HAP-1 (cell line): ENCODE data around the gene LY9.
"Not testable (repeated sequence)": the region's sequence is repeated elsewhere in the genome, so short reads cannot be mapped to it uniquely, and the experiment has no call there.

Experiments used
- DNase-seq, 2 experiments: peaks; one replicate each; pipeline ENCODE4 v3.0.0-alpha.2; 2016 to 2020; ENCODE audit warnings: low spot score in 2 of 2
- H3K27me3 ChIP-seq: fragments of 250-450 bp; sonication (Bioruptor Pico); 2 replicates; pipeline ENCODE4 v1.5.1; 2020; ENCODE audit warnings: low read depth, mild to moderate bottlenecking, moderate library complexity
- H3K36me3 ChIP-seq: fragments of 250-450 bp; sonication (Bioruptor Pico); replicated peaks from 2 replicates; pipeline ENCODE4 v1.5.1; 2020; ENCODE audit warnings: mild to moderate bottlenecking
- H3K4me1 ChIP-seq: fragments of 250-450 bp; sonication (Bioruptor Pico); 2 replicates; pipeline ENCODE4 v1.5.1; 2020; ENCODE audit warnings: mild to moderate bottlenecking
- H3K4me3 ChIP-seq: fragments of 250-450 bp; sonication (Bioruptor Pico); 2 replicates; pipeline ENCODE4 v1.5.1; 2020; ENCODE audit warnings: mild to moderate bottlenecking, moderate library complexity
- H3K9me3 ChIP-seq: fragments of 250-450 bp; sonication (Bioruptor Pico); 2 replicates; pipeline ENCODE4 v1.5.1; 2020; ENCODE audit warnings: mild to moderate bottlenecking, moderate library complexity
- in situ Hi-C: fragments of 300-500 bp; cut with MboI; formaldehyde crosslinking; loops from 3 replicates; pipeline ENCODE4 v1.14.3; 2020; ENCODE audit warnings: low sequenced_read_pairs, inconsistent platforms, mixed read lengths

LY9 gene

DNA sequence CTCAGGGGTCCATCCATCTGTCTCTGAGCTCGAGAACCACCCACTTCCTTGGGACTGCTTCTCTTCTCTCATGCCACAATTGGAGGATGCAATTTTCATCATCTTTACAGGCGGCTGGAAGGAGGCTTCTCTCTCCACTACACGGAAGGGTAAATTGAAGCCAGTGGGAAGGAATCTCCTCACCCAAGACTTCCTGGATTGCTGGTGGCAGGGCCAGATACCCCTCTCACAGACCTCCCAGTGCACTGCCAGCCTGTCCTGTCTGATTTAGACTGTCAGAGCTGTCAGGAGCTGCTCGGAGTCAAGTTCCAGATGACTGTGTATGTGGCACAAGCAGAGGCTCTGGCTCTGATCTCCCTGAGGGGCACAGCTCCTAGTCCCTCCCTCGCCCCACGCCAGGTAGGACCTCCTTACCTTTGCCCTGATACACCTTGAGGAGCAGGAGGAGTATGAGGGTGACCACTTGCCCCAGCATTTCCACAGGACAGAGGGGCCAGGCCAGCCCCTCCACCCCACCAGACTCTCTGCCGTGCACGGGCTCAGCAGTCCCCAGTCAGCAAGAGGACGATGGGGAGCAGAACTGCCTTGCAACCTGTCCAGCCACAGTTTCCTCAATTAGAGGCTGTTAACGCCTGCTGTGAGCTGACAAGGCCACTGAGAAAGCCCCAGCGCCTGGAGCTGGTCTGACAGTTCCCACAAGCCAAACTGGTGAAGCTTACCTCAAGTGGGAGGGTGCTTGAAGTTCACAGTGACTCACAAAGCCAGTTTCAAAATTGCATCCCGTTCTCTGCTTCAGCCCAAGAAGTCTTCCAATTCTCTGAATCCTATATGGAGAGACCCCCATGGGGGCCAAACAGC is 66.5 kb downstream of the LY9 start, which contains the start of gene CD244:
CD244 (minus strand) TSS at position 685 of the 858 bp plus-strand sequence; CDS start at position 475, 210 bp downstream.
- no peak within 1 kb of the TSS for H3K4me3 ChIP-seq

DNA sequence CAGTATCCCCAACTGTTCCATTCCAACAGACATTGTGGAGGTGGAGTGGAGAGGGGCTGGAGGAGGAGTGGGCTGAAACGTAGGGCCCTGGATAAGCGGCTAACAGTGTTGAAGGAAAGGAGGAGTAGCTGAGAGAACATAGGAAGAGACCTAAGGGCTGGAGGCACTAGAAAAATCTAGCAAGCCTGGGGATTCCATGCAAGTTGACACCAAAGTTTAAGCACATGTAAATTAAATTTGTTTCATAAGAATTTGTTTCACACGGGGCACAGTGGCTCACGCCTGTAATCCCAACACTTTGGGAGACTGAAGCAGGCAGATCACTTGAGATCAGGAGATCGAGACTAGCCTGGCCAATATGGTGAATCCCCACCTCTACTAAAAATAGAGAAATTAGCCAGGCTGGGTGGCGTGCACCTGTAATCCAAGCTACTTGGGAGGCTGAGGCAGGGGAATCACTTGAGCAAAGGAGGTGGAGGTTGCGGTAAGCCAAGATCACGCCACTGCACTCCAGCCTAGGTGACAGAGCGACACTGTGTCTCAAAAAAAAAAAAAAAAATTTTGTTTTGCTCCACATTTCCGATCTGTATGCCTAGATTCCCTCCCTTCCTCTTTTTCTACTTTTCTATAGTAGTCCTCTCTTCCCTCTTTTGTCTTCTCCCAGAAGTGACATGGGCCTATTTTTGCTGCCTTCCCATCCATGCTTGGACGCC is 67.2 kb downstream of the LY9 start:
- no peak for DNase-seq
- H3K36me3 ChIP-seq, result no peaks in the 10 kb centered on the region
- H3K4me3 ChIP-seq, result no peak overlapping the region
- no peaks in the 10 kb centered on the region for H3K4me1 ChIP-seq
- H3K9me3 ChIP-seq, result no peaks in the 10 kb centered on the region
- in situ Hi-C loops, result no loop called here
- H3K27me3 ChIP-seq, result no peaks in the 10 kb centered on the region

More for the DNA sequence above, 66.5 kb downstream of the LY9 start, which contains the start of gene CD244:
- Histone ChIP-seq H3K36me3 (no peaks in the 10 kb centered on the region), H3K27me3 (no peaks in the 10 kb centered on the region), H3K4me1 (no peaks in the 10 kb centered on the region), H3K9me3 (no peaks in the 10 kb centered on the region)
- in situ Hi-C loops, result no loop called here
- no peak for DNase-seq

DNA sequence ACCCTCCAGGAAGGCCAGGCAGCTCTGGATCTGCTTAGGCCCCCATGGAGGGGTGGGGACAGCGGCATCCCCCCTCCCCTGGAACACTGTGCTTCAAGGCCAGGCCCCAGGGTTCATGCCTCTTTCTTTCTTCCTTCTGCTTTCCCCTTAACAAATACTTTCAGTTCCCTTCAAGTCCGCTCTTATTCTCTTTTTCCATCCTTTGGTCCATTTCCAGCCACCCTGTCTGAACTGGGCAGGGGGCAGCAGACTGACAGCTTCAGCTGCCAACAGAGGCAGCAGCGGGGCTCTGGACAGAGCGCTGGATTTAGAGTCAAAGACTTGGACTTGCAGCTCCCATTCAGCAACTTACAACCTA is 67.8 kb downstream of the LY9 start:
- H3K4me1 ChIP-seq, result no peaks in the 10 kb centered on the region
- H3K4me3 ChIP-seq, result no peak overlapping the region
- in situ Hi-C loops, result no loop called here
- DNase-seq, result no peak
- no peaks in the 10 kb centered on the region for H3K36me3 ChIP-seq
- H3K27me3 ChIP-seq, result no peaks in the 10 kb centered on the region
- no peaks in the 10 kb centered on the region for H3K9me3 ChIP-seq

DNA sequence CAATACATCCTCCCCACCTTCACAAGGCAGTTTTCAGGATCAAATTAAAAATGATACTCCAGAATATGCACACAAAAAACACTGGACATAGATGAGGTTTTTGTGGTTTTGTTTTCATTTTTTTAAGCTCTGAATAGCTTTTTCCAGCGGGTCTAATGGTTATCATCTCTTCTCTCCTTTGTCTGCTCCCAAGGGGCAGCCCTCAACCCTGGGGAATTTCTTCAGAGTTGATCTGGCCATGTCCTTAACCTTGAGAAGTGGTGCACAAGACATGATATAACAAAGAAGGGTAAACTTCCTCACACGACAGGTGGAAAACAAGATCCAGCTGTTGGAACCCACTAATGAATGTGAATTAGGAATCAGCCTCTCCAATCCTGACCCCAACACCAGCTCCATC is 68.2 kb downstream of the LY9 start:
- no peaks in the 10 kb centered on the region for H3K4me1 ChIP-seq
- H3K36me3 ChIP-seq, result no peaks in the 10 kb centered on the region
- no peaks in the 10 kb centered on the region for H3K27me3 ChIP-seq
- no peaks in the 10 kb centered on the region for H3K9me3 ChIP-seq
- in situ Hi-C loops, result no loop called here
- no peak overlapping the region for H3K4me3 ChIP-seq
- no peak for DNase-seq

DNA sequence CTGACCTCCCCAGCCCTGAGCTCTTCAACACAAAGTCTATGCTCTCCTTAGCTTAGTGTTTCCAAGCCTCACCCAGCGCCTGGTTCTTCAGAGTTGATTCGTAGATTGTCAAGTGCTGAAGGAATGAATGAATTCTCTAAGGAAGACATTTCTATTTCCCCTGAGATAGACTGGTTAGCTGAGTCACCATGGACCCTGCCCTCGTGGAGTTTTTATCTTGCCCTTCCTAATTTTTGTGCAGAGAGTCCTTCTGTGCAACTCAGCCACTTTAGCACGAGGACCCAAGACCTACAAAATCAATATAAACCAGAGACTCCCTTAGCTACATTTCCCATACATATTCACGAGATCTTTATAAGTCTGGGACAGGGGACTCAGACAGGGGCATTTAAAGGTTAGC is 69.4 kb downstream of the LY9 start:
- in situ Hi-C loops, result no loop called here
- Histone ChIP-seq H3K4me1 (no peaks in the 10 kb centered on the region), H3K4me3 (no peak overlapping the region), H3K9me3 (no peaks in the 10 kb centered on the region), H3K36me3 (no peaks in the 10 kb centered on the region), H3K27me3 (no peaks in the 10 kb centered on the region)
- DNase-seq, result no peak

DNA sequence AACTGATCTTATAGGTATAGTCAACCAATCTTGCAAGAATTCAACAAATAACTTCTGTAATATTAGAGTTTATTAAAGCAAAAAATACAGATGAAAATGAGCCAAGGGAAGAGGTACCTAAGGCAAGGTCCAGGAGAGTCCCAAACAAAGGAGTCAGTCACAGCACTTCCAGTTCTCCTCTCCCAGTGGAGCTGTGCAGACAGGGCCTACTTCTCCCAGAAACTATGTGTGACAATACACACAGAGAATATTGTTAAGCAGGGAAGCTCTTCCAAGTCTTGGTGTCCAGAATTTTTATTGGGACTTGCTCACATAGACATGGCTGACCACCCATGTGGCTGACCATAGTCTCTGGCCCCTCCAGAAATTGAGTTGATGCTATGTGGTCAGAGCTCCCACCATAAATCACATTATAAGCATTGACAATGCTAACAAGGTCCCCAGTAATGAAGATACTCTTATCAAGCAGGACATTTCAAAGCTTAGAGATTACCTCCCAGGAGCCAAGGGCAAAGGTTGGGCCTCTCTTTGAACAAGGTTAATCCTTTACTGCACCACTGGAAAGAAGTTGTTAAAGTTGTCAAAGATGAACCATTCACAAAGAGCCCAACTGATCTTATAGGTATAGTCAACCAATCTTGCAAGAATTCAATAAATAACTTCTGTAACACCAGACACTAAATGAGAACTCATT is 70.2 kb downstream of the LY9 start:
- in situ Hi-C loops, result no loop called here
- Histone ChIP-seq H3K4me1 (no peaks in the 10 kb centered on the region), H3K27me3 (no peaks in the 10 kb centered on the region), H3K9me3 (no peaks in the 10 kb centered on the region), H3K4me3 (no peak overlapping the region), H3K36me3 (no peaks in the 10 kb centered on the region)
- DNase-seq, result no peak

DNA sequence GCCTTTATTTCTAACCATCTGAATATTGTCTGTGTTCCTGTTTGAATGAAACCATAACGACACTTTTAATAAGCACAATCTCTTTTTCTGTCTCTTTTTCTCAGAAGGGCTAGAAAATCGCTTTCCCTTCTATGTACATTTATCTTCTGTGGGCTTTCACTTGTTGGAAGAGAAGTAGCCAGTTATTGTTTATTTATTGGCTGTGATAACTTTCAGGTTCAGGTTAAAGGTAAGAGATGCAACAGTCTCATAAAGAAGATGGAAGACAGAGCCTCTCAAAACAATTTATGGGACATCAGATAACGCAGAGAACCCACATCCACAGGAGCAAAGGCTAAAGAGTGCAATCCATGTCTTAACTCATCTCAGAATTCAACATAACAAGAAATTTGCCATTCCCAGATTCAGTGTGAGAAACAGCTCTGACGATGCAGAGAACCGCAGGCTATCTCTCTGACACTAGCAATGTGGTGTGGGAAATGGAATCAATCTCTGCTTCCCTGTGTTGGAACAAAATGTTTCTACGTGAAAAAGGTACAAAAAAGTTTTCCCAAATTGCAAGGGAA is 70.8 kb downstream of the LY9 start:
- H3K4me1 ChIP-seq, result no peaks in the 10 kb centered on the region
- in situ Hi-C loops, result no loop called here
- H3K27me3 ChIP-seq, result no peaks in the 10 kb centered on the region
- H3K4me3 ChIP-seq, result no peak overlapping the region
- no peak for DNase-seq
- no peaks in the 10 kb centered on the region for H3K9me3 ChIP-seq
- no peaks in the 10 kb centered on the region for H3K36me3 ChIP-seq

DNA sequence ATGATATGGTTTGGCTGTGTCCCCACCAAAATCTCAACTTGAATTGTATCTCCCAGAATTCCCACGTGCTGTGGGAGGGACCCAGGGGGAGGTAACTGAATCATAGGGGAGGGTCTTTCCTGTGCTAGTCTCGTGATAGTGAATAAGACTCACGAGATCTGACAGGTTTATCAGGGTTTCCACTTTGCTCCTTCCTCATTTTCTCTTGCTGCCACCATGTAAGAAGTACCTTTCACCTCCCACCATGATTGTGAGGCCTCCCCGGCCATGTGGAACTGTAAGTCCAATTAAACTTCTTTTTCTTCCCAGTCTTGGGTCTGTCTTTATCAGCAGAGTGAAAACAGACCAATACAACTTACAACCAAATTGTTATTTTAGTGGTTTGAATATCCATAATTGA is 71.7 kb downstream of the LY9 start:
- H3K4me3 ChIP-seq, H3K4me1 ChIP-seq, H3K27me3 ChIP-seq, DNase-seq, H3K9me3 ChIP-seq, in situ Hi-C loops, H3K36me3 ChIP-seq: not testable (repeated sequence)

DNA sequence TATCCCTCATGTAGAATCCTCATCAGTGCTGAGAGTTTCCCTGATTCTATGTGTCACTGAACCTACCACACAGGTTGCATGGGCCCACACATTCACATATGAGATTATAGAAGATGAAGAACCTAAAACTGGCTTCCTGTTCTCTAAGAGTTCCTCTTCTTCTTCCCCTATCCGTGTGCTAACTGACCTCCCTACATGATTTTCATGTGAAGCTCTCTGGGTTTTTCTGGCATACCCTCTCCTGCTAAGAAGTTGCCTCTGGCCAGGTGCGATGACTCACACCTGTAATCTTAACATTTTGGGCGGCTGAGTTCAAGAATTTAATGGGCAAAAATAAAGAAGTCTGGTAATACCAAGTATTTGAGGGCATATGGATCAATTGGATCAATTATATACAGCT is 72.2 kb downstream of the LY9 start:
- in situ Hi-C loops, result no loop called here
- no peaks in the 10 kb centered on the region for H3K27me3 ChIP-seq
- H3K4me1 ChIP-seq, result no peaks in the 10 kb centered on the region
- no peak for DNase-seq
- H3K9me3 ChIP-seq, result no peaks in the 10 kb centered on the region
- no peak overlapping the region for H3K4me3 ChIP-seq
- no peaks in the 10 kb centered on the region for H3K36me3 ChIP-seq

DNA sequence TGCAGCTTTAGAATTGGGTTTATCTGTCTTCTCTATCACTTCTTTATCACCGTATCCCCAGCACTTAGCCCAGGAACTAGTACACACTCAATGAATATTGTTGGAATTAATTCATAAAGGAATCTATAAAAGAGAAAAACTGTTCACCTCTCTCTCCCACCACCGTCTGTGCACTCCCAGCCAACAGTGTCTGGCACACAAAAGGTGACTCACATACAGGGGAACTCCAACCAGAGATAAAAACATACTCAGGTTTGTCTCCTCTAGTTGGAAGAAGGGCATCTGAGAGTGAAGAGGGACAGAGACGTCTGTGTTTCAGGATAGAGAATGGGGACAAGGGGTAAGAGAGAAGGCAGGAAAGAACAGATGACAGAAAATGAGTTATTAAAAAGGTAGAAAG is 79.0 kb downstream of the LY9 start:
- Histone ChIP-seq H3K4me1 (no peaks in the 10 kb centered on the region), H3K9me3 (no peaks in the 10 kb centered on the region), H3K4me3 (no peak overlapping the region), H3K27me3 (no peaks in the 10 kb centered on the region), H3K36me3 (no peaks in the 10 kb centered on the region)
- in situ Hi-C loops, result no loop called here
- no peak for DNase-seq

DNA sequence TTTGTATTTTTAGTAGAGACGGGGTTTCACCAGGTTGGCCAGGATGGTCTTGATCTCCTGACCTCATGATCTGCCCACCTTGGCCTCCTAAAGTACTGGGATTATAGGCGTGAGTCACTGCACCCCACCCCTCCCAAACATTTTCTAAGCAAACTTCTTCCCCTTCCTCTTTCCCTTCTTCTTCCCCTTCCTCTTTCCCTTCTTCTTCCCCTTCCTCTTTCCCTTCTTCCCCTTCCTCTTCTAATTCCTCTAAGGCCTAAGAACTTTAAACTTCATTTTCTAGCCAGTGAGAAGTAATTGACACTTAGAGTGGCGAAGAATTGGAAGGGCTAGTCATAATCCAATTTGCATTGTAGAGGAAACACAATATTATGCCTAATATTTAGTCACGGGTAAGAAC is 79.6 kb downstream of the LY9 start:
- H3K4me3 ChIP-seq, H3K4me1 ChIP-seq, H3K36me3 ChIP-seq, H3K27me3 ChIP-seq, DNase-seq, H3K9me3 ChIP-seq, in situ Hi-C loops: not testable (repeated sequence)

DNA sequence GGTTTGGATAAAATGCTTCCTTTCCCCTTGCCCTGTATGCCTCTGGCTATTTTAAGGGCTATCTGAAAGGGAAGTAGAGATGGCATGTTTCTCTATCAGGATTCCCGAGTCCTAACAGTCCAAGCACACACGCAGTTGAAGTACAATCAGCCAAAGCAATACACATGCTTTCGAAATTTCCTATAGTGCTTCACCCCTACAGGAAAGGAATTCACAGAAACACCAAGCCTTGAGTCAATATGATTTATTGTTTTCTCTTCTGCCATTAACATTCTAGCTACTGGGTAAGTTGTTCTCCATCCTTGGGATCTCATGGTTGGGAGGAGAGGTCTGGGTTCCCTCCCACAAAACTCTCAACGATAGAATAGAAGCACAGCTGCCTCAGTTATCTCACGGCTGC is 80.3 kb downstream of the LY9 start:
- no peaks in the 10 kb centered on the region for H3K4me1 ChIP-seq
- in situ Hi-C loops, result no loop called here
- H3K27me3 ChIP-seq, result no peaks in the 10 kb centered on the region

DNA sequence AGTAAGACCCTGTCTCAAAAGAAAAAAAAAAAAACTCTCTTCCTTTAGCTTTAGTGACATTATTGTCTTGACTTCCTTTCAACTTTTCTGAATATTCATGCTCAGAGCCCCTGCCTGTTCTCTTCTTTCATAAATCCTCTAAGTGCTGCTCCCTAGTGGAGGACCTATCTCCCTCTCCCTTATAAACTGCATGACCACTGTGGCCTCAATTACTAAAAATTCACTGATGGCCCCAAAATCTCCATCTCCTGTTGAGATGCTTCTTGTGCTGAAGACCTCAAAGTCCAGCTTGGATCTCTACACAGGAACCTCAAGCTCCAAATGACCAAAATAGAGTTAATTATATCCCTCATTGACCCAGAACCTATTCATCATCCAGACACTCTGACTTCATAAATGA is 81.2 kb downstream of the LY9 start:
- peak in 1 of 2 experiments; percentile 15 for DNase-seq
- Histone ChIP-seq H3K4me1 (no peaks in the 10 kb centered on the region), H3K4me3 (no peak overlapping the region), H3K27me3 (no peaks in the 10 kb centered on the region), H3K36me3 (no peaks in the 10 kb centered on the region), H3K9me3 (no peaks in the 10 kb centered on the region)
- in situ Hi-C loops, result no loop called here

More for the DNA sequence above, 80.3 kb downstream of the LY9 start:
- H3K36me3 ChIP-seq, result no peaks in the 10 kb centered on the region
- no peak overlapping the region for H3K4me3 ChIP-seq
- DNase-seq, result no peak
- H3K9me3 ChIP-seq, result no peaks in the 10 kb centered on the region
